ENCODE data around the gene NUMA1. TPM values are rescaled to one million over a fixed set of nuclear protein-coding genes. Genes with fewer than 3 reads are reported as not detected.

NUMA1 gene
- total RNA-seq, 2 donors from 2014 or later, result 102 to 130 TPM

DNA sequence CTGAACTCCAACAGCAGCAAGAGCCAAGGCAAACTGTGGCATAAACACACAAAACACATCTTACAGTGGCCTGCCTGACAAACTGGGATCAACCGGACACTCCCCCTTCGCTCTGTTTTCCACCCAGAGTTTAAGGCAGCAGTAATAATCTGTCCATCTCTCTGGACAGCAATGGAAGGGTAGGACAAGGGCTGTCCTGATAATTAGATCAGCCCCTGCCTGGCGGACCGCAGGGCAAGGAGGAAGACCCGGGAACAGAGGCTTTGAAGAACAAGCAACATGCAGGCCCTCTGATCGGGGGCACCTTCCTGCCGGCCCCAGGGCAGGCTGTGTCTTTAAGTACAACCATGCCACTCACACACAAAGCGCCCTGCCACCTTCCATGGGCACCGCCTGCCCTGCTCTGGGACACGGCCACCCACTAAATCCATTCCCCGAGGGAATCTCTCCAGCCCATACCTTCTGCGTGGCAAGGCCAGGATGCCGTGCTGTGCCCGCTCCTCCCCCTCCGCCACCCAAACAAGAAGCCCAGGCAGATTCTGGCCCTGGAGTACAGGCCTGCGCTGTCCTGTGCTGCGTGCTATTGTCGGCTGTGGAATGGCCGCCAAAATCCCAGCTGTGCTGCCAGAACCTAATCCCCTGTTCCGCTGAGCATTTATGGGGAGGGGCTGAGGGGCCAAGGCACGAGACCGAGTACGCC, 38.8 kb downstream of the NUMA1 start:
- Histone ChIP-seq H3K27me3 (no peaks in the 10 kb centered on the region), H3K9me3 (no peaks in the 10 kb centered on the region), H3K27ac (peak overlapping the region; percentile 97 to 98), H3K36me3 (no peaks in the 10 kb centered on the region), H3K4me1 (peaks cover 0 to 51% of the 10 kb centered on the region in 2 donors), H3K4me3 (peak overlapping the region; percentile 48 to 60)
- DNase-seq (ENCODE audit: low spot score), result peak; percentile 74
- TF ChIP-seq, protein P1, sequence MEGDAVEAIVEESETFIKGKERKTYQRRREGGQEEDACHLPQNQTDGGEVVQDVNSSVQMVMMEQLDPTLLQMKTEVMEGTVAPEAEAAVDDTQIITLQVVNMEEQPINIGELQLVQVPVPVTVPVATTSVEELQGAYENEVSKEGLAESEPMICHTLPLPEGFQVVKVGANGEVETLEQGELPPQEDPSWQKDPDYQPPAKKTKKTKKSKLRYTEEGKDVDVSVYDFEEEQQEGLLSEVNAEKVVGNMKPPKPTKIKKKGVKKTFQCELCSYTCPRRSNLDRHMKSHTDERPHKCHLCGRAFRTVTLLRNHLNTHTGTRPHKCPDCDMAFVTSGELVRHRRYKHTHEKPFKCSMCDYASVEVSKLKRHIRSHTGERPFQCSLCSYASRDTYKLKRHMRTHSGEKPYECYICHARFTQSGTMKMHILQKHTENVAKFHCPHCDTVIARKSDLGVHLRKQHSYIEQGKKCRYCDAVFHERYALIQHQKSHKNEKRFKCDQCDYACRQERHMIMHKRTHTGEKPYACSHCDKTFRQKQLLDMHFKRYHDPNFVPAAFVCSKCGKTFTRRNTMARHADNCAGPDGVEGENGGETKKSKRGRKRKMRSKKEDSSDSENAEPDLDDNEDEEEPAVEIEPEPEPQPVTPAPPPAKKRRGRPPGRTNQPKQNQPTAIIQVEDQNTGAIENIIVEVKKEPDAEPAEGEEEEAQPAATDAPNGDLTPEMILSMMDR (IDR thresholded peaks at IDR 0.05), result no peak

DNA sequence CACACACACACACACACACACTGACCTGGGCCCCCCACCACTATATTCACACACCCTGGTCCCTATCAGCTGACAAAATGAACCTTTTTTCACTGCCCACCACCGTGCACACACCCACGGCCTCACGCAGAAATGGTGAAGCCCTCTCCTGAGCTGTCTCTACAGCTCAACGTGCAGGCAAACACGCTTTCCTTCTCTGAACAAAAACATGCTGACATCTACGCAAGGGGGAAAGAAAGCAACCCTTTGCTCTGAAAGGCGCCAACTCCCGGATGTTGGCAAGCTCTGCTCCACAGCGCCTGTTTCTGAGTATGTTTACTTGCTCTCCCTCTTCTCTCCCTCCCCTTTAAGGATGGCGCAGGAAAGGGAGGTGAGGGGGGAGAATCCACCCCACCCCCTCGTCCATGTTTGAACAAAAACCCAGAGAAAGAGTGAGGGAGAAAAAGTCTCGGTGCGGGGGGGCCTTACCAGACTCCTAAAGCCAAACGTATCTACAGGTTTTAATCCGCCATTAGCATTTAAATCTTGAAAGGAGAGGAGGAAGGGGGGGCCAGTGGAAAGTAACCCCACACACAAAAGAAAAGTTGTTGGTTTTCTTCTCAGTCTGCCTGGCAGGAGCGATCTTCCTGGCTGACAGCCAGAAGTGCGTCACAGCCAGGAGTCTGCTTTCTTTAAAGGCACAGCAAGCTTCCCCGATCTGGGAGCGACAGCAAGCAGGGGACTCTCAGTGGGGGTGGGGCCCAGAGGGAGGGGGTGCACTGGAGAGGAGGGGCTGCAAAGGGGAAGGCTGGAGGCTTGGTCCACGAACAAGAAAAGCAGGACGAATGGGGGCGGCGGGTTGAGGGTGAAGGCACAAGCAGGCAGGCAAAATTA, 39.6 kb downstream of the NUMA1 start:
- peak overlapping the region; percentile 48 to 60 for H3K4me3 ChIP-seq
- DNase-seq (ENCODE audit: low spot score), result peak; percentile 96
- H3K9me3 ChIP-seq, result no peaks in the 10 kb centered on the region
- TF ChIP-seq, protein P1 (IDR thresholded peaks at IDR 0.05), result no peak
- H3K36me3 ChIP-seq, result peaks cover 2% of the 10 kb centered on the region
- peak overlapping the region; percentile 97 to 98 for H3K27ac ChIP-seq
- H3K27me3 ChIP-seq, result no peaks in the 10 kb centered on the region
- H3K4me1 ChIP-seq, result peaks cover 0 to 57% of the 10 kb centered on the region in 2 donors

DNA sequence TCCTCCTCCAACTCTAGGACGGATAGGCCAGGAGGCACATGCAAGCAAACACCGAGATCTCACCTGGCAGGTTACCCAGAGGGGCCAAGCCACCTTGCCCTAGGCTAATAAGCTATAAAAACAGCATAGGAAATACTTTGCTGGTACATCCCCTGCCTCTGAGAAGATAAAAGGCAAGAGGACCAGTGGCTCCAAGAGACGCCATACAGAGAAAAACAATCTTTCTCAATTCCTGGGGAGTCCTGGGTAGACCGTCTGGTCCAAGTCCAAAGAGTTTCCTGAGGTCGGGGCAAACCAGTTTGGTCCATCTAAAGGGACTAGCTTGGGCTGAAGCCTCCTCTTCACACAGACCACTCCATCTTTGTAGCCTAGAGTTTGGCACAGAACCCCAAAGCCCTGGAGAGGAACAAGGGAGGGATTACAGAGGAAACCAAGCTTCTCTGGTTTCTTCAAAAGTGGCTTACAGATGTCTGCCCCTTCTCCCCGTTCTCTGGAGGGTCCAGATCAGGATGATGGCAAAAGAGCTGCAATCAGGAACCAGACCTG, 40.4 kb downstream of the NUMA1 start:
- DNase-seq (ENCODE audit: low spot score), result no peak
- TF ChIP-seq, protein P1 (IDR thresholded peaks at IDR 0.05), result no peak
- peaks cover 0 to 57% of the 10 kb centered on the region in 2 donors for H3K4me1 ChIP-seq
- no peaks in the 10 kb centered on the region for H3K9me3 ChIP-seq
- peaks cover 10% of the 10 kb centered on the region for H3K36me3 ChIP-seq
- H3K4me3 ChIP-seq, result peak overlapping the region; percentile 48 to 60
- no peaks in the 10 kb centered on the region for H3K27me3 ChIP-seq
- peak overlapping the region; percentile 97 to 98 for H3K27ac ChIP-seq

DNA sequence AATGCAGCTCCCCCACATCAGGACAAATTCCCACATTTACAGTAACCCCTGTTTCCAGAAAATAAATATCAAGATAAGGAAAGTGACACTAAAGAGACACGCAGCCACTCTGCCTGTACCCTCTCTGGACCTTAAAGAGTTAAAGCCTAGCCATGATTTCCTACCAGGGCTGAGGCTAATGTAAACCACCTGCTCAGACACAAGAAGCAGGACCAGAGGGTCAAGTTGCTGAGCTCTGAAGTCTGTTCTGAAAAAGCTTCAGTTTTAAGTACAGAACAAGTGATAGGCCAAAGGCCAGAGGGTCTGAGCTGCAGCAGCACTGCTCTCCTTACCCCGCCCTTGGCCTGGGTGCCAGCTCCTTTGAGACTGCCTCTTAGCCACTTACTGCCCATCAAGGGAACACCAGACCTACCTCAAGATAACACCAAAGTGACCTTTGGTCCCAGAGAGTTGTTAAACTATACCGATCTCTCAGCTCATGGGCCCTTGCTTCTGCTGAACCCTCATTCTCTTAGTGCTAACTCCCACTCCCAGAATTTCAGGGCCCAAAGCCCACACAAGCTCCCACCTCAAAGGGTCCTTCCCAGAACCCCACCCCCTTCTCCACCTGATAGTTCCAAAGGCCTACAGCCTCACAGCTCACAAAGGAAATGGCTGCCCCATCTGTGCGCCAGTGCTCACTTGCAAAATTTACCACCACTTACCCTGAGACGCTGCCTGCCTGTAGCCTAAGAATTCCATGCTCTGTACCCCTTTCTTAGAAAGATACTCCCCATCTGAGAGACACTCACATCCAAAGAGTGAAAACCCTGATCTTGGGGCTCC, 41.1 kb downstream of the NUMA1 start:
- peaks cover 0 to 57% of the 10 kb centered on the region in 2 donors for H3K4me1 ChIP-seq
- no peak for DNase-seq (ENCODE audit: low spot score)
- TF ChIP-seq, protein P1 (IDR thresholded peaks at IDR 0.05), result no peak

DNA sequence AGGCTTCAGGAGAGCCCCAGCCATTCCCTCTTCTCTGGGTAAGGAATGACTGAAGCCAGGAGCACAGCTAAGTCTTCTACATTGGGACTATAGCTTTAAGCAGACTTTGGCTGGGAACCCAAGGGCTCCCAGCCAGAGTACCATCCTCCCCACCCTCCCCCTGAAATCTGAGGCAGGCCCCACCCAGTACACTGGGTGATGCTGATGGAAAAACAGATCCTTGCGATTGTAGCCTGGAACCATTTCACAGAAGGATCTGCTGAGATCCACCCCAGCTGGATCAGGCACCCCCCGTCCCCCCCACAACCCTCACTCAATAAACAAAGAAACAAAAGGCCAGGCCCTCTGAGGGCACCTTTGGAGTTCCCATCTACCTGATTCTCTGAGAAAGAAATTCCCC, 41.9 kb downstream of the NUMA1 start:
- Histone ChIP-seq H3K4me1 (peaks cover 0 to 57% of the 10 kb centered on the region in 2 donors), H3K4me3 (peak overlapping the region; percentile 48 to 60), H3K36me3 (peaks cover 25% of the 10 kb centered on the region), H3K27me3 (no peaks in the 10 kb centered on the region), H3K27ac (peak overlapping the region; percentile 97 to 98), H3K9me3 (no peaks in the 10 kb centered on the region)
- TF ChIP-seq, protein P1 (IDR thresholded peaks at IDR 0.05), result no peak
- DNase-seq (ENCODE audit: low spot score), result peak; percentile 81

More for the DNA sequence above, 41.1 kb downstream of the NUMA1 start:
- Histone ChIP-seq H3K36me3 (peaks cover 17% of the 10 kb centered on the region), H3K27ac (peak overlapping the region; percentile 97 to 98), H3K27me3 (no peaks in the 10 kb centered on the region), H3K9me3 (no peaks in the 10 kb centered on the region), H3K4me3 (peak overlapping the region; percentile 48 to 60)

Measured in right atrium auricular region (tissue), 2 donors.